Effector memory CD8-positive, alpha-beta T cell (primary cell): ENCODE data around the gene AP2A1.

ENCODE experiments used
- ATAC-seq: fragments of 150-1000 bp; cut with Tn5 transposase; replicated peaks from 2 replicates; pipeline ENCODE4 v1.10.0; 2021; ENCODE audit warnings: mild to moderate bottlenecking, moderate library complexity
- DNase-seq, 3 experiments: peaks; one replicate each; pipeline ENCODE4 v3.0.0; 2021
- H3K27ac Mint-ChIP-seq, 2 donors: one replicate each; pipeline ENCODE4 v1.8.0; 2022; ENCODE audit warnings: mild to moderate bottlenecking in 2 of 2, mixed read lengths in 2 of 2, moderate library complexity in 2 of 2
- H3K27me3 Mint-ChIP-seq, 2 donors: one replicate each; pipeline ENCODE4 v1.8.0; 2022; ENCODE audit warnings: mixed read lengths in 2 of 2
- H3K36me3 Mint-ChIP-seq: one replicate; pipeline ENCODE4 v1.8.0; 2022; ENCODE audit warnings: mild to moderate bottlenecking, moderate library complexity, mixed read lengths; ENCODE audit not compliant: insufficient read depth
- H3K4me1 Mint-ChIP-seq, 2 donors: one replicate each; pipeline ENCODE4 v1.8.0; 2022; ENCODE audit warnings: low read depth in 2 of 2, mixed read lengths in 2 of 2
- H3K4me3 Mint-ChIP-seq, 2 donors: one replicate each; pipeline ENCODE4 v1.8.0; 2022; ENCODE audit warnings: mild to moderate bottlenecking in 2 of 2, mixed read lengths in 2 of 2, moderate library complexity in 2 of 2
- H3K9me3 Mint-ChIP-seq, 2 donors: one replicate each; pipeline ENCODE4 v1.8.0; 2022; ENCODE audit warnings: mixed read lengths in 2 of 2

The AP2A1 gene

DNA sequence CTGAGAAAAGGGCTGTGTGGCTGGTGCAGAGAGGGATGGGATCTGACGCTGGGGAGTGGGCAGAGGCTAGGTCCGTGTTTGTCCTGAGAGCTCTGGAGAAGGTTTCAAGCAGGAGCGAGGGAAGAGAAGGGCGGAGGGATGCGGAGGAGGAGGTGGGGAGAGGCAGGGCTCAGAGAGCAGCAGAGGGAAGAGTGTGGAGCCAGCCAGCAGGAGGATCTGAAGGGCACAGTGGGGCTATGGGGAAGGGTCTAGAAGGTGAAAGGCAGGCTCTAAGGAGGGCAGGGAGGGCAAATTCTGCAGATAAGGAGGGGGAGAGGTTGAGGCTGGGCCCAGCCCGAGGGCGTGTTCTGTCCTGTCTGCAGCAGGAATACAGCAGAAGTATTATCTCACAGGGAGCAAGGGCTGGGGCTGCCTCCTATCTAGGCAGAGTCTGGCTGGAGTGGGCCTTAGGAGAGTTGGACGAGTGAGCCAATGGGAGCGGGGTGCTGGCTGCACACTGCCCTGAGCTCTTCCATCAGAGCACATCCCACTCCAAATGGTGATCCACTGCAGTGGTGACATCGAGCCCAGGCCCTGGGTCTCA is 6.1 kb downstream of the AP2A1 start:
- Mint-ChIP-seq H3K27me3 (no peaks in the 10 kb centered on the region), H3K4me1 (peaks cover 32 to 34% of the 10 kb centered on the region in 2 donors), H3K9me3 (no peaks in the 10 kb centered on the region), H3K36me3 (peaks cover 25% of the 10 kb centered on the region), H3K4me3 (no peak overlapping the region), H3K27ac (no peak overlapping the region)
- ATAC-seq: no peak
- DNase-seq: no peak

DNA sequence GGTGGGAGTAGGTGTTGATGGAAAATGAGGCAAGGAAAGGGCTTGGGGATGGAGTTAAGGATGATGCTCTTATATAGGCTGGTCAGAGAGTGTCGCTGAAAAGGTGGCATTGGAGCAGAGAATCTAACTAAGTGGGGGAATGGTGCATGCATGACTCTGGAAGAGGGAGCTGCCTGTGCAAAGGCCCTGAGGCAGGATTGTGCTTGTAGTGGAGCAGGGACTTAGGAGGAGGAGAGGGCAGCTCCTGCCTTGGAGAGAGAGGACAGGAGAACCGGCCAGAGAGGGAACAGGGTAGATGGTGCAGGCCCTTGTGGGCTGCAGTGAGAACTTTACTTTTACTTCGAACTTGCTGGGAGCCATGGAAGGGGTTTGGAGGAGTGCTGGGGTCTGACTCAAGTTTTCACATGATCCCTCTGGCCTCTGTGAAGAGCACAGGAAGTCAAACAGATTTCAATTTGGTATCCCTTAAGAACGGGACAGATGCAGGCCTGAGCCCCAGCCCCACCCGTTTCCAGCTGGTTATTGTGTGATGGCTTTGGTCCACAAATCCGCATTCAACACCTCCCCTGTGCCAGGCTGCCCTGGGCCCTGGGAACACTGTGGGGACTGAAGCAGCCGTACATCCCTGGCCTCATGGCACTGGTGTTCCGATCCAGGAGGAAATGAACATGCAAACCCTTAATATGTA is 7.0 kb downstream of the AP2A1 start:
- DNase-seq: no peak
- H3K27me3 Mint-ChIP-seq: no peaks in the 10 kb centered on the region
- no peak overlapping the region for H3K4me3 Mint-ChIP-seq
- H3K4me1 Mint-ChIP-seq: peaks cover 25 to 27% of the 10 kb centered on the region in 2 donors
- H3K9me3 Mint-ChIP-seq: no peaks in the 10 kb centered on the region
- H3K36me3 Mint-ChIP-seq: peaks cover 24% of the 10 kb centered on the region
- no peak for ATAC-seq
- no peak overlapping the region for H3K27ac Mint-ChIP-seq

DNA sequence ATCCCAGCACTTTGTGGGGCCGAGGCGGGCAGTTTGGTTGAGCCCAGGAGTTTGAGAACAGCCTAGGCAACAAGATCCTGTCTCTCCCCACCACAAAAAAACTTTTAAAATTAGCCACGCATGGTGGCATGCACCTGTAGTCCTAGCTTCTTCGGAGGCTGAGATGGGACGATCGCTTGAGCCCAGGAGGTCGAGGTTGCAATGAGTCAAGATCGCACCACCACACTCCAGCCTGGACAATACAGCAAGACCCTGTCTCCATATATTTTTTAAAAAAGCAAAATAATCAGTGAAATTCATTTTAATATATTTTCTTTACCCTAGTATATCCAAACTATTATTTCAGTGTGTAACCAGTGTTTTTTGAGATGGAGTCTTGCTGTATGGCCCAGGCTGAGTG is 8.2 kb downstream of the AP2A1 start:
- H3K9me3 Mint-ChIP-seq: no peaks in the 10 kb centered on the region
- H3K4me3 Mint-ChIP-seq: no peak overlapping the region
- peaks cover 22 to 26% of the 10 kb centered on the region in 2 donors for H3K4me1 Mint-ChIP-seq
- H3K27ac Mint-ChIP-seq: no peak overlapping the region
- DNase-seq: no peak
- ATAC-seq: no peak
- H3K36me3 Mint-ChIP-seq: peaks cover 27% of the 10 kb centered on the region
- no peaks in the 10 kb centered on the region for H3K27me3 Mint-ChIP-seq

DNA sequence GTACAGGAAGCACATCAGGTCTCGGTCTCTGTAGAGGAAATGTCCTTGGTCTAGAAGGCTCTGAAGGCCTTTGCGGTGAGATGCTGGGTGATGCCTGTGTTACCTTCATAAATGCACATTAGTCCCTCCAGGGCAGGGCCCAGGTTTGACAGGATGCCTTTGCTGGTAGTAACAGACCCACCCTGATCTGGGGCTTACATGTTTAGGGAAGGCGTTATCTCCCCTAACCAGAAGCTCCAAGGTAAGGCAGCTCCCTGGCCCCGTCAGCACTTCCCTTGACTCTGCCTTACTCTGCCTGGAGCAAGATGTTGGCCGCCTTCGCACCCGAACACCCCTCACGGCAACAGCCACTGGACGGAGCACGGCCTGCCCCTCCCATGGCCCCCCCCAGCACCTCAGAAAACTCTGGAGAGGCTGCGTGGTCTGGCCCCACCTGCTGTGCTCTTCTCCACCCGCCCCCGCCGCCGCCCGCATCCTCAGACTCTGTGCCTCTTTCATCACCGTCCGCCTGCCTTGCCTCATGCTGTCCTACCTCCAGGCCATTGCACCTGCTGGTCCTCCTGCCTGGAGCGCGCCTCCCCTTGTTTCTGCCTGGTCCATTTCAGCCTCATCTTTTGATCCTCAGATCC is 9.1 kb downstream of the AP2A1 start:
- peaks cover 29% of the 10 kb centered on the region for H3K36me3 Mint-ChIP-seq
- peak overlapping the region; percentile 17 to 54 for H3K27ac Mint-ChIP-seq
- H3K9me3 Mint-ChIP-seq: no peaks in the 10 kb centered on the region
- peaks cover 26 to 34% of the 10 kb centered on the region in 2 donors for H3K4me1 Mint-ChIP-seq
- DNase-seq (no peak), ATAC-seq (no peak)
- no peaks in the 10 kb centered on the region for H3K27me3 Mint-ChIP-seq
- H3K4me3 Mint-ChIP-seq: no peak overlapping the region

DNA sequence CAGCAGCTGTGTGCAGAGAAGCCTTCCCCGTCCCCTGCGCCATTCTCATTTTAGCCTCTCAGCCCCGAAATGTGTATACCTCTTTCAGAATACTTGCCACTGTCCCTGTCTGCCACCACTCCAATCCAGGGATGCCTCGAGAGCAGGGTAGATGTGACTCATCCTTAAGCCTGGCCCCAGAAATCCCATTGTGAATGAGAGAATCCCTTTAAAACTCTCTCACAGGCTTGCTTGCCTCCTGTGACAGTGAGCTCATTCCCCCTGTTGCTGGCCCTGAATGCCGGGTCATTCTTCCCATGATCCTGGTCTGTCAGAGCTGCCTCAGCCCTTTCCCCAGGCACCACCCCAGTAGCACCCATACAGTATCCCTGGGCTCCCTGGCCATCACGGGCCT is 9.6 kb downstream of the AP2A1 start:
- Mint-ChIP-seq H3K27ac (peak overlapping the region in 1 of 2 donors; percentile 17), H3K36me3 (peaks cover 29% of the 10 kb centered on the region), H3K27me3 (no peaks in the 10 kb centered on the region), H3K4me3 (no peak overlapping the region), H3K9me3 (no peaks in the 10 kb centered on the region), H3K4me1 (peaks cover 29 to 37% of the 10 kb centered on the region in 2 donors)
- DNase-seq (no peak), ATAC-seq (no peak)

DNA sequence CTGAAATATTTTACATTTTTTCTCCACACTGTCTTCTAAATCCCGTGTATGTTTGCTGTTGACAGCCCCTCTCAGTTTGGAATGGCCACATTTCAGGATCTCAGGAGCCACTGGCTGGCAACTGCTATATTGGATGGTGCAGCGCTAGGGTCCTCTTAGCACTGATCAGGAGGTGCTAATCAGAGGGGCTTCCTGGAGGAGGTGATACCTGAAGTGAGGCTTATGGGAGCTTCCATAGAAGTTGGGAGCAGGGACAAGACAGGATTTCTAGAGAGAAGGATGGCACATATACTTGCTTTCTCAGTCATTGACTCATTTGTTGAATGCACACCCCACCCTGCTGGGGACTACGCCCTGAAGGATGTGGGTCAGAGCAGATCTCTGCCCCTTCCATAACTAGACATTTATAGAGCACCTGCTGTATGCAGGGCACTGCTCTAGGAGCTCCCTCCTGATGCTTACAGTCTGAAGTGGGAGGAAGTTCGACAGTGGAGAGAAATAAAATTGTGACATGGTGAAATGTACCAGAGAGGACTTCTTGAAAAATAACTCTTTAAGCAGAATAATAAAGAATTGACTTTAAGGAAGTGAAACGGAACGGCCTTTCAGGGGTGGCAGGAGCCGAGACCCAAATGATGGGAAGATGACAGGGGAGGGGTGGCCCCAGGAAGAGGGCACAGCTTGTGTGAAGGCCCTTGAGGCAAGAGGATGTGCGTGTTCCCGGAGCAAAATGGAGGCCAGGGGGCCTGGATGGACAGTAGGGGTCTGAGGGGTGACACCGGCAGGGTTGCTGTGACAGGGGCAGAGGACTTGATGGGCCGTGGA is 13.1 kb downstream of the AP2A1 start:
- Mint-ChIP-seq H3K36me3 (peaks cover 33% of the 10 kb centered on the region), H3K27ac (peak overlapping the region; percentile 78 to 91), H3K4me3 (peak overlapping the region; percentile 16 to 51), H3K4me1 (peaks cover 16 to 21% of the 10 kb centered on the region in 2 donors), H3K27me3 (no peaks in the 10 kb centered on the region), H3K9me3 (no peaks in the 10 kb centered on the region)
- no peak for DNase-seq
- no peak for ATAC-seq

DNA sequence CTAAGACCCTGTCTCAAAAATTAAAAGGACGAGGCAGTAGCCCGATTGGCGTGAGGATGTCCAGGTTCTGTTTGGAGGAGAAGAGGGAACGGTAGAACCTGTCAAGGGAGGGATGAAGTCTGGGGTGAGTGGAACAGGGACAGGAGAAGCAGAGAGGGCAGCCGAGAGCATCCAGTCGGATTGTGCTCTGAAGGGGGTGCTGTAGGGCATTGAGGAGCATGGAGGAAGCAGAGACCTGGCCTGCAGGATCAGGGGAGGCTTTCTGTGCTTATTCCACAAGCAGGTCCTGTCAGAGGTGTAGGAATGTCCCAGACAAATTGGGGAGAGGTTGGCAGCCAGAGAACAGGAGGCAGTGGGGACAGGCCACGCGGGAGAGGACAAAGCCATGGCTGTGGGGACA is 14.1 kb downstream of the AP2A1 start:
- peak overlapping the region; percentile 78 to 91 for H3K27ac Mint-ChIP-seq
- no peaks in the 10 kb centered on the region for H3K27me3 Mint-ChIP-seq
- peaks cover 16 to 25% of the 10 kb centered on the region in 2 donors for H3K4me1 Mint-ChIP-seq
- no peak for ATAC-seq
- DNase-seq: no peak
- no peak overlapping the region for H3K4me3 Mint-ChIP-seq
- peaks cover 36% of the 10 kb centered on the region for H3K36me3 Mint-ChIP-seq
- no peaks in the 10 kb centered on the region for H3K9me3 Mint-ChIP-seq

DNA sequence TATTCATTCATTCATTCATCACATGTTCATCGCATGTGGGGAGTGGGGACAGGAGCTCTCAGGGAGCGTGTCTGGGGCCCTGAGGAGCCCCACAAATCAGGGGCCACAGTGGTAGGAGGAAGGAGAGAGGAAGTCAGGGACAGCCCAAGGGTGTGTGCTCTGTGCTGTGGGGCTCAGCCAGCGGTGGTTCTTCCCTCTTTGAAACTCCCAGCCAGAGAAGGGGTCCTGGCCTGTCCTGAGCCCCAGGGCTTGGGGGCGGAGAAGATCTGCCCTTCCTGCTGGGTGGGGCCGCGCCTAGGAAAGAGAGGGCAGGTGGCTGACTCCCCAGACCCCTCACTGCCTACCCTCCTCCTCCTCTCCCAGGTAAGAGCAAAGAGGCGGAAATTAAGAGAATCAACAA is 14.6 kb downstream of the AP2A1 start:
- Mint-ChIP-seq H3K27me3 (no peaks in the 10 kb centered on the region), H3K4me3 (no peak overlapping the region), H3K27ac (peak overlapping the region in 1 of 2 donors; percentile 44), H3K4me1 (peaks cover 14 to 22% of the 10 kb centered on the region in 2 donors), H3K36me3 (peaks cover 42% of the 10 kb centered on the region), H3K9me3 (no peaks in the 10 kb centered on the region)
- no peak for DNase-seq
- no peak for ATAC-seq

DNA sequence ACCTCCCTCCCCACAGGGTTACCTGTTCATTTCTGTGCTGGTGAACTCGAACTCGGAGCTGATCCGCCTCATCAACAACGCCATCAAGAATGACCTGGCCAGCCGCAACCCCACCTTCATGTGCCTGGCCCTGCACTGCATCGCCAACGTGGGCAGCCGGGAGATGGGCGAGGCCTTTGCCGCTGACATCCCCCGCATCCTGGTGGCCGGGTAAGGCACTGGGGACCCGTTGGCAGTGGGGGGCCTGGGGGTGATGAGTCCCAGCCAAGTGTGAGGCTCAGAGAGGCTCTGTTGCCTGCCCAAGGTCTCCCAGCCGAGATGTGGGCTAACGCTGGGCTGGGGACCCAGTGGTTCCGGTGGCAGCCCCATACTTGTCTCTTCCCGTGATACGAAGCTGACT is 15.7 kb downstream of the AP2A1 start:
- Mint-ChIP-seq H3K4me3 (no peak overlapping the region), H3K27ac (peak overlapping the region in 1 of 2 donors; percentile 44)

DNA sequence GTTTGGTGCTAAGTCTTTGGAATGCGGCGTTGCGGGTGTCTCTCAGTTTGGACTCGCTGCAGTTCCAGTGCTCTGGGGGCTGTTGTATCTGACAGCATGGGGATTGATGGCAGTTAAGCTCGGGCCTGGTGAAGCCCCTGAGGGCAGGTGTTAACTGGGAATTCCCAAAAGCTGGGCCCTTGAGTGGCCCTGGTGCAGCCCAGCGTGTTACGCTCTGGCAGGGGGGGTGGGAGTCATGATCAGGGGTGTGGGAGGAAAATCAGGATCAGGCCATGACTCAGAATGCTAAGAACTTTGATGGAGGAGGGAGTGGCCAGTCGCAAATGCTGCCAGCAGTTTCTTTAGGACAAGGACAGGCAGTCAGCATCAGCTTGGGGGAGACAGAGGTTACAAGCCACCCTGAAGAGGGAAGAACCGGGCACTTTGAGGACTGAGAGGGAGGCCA is 19.6 kb downstream of the AP2A1 start:
- no peak for DNase-seq
- no peaks in the 10 kb centered on the region for H3K9me3 Mint-ChIP-seq
- H3K4me1 Mint-ChIP-seq: peaks cover 11 to 13% of the 10 kb centered on the region in 2 donors
- H3K36me3 Mint-ChIP-seq: peaks cover 40% of the 10 kb centered on the region
- H3K27me3 Mint-ChIP-seq: no peaks in the 10 kb centered on the region
- no peak for ATAC-seq
- no peak overlapping the region for H3K4me3 Mint-ChIP-seq
- no peak overlapping the region for H3K27ac Mint-ChIP-seq

More for the DNA sequence above, 15.7 kb downstream of the AP2A1 start:
- ATAC-seq (no peak), DNase-seq (no peak)
- peaks cover 37% of the 10 kb centered on the region for H3K36me3 Mint-ChIP-seq
- H3K4me1 Mint-ChIP-seq: peaks cover 16 to 20% of the 10 kb centered on the region in 2 donors
- no peaks in the 10 kb centered on the region for H3K9me3 Mint-ChIP-seq
- no peaks in the 10 kb centered on the region for H3K27me3 Mint-ChIP-seq

DNA sequence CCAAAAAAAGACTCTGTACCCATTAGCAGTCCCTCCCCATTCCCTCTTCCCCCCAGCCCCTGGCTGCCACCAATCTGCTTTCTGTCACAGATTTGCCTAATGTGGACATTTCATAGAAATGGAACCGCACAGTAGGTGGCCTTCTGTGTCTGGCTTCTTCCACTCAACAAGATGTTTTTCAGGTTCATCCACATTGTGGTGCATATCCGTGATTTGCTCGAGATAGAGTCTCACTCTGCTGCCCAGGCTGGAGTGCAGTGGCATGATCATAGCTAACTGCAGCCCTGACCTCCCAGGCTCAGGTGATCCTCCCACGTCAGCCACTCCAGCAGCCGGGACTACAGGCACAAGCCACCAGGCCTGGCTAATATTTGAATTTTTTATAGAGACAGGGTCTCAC is 20.9 kb downstream of the AP2A1 start:
- DNase-seq (no peak), ATAC-seq (no peak)
- H3K36me3 Mint-ChIP-seq: peaks cover 38% of the 10 kb centered on the region
- peaks cover 11 to 13% of the 10 kb centered on the region in 2 donors for H3K4me1 Mint-ChIP-seq
- H3K27ac Mint-ChIP-seq: peak overlapping the region in 1 of 2 donors; percentile 80
- H3K9me3 Mint-ChIP-seq: no peaks in the 10 kb centered on the region
- H3K27me3 Mint-ChIP-seq: no peaks in the 10 kb centered on the region
- no peak overlapping the region for H3K4me3 Mint-ChIP-seq

DNA sequence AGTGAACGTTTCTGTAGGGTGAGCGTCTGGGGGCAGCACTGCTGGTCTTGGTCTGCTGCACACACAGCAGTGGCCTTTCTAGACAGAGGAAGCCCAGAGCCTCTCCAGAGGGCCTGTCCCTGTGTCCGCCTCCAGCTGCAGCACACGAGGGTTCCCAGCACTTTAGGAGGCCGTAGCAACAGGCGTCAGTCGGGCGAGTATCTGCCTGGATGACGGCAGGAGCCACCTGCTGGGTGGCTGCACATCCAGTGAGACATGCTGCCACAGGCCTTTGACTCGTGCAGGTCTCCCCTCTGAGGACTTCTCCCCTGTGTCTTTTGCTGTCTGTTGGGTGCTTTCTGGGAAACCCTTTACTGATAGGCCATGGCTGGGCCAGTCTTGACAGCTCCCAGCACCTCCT is 22.1 kb downstream of the AP2A1 start:
- Mint-ChIP-seq H3K9me3 (no peaks in the 10 kb centered on the region), H3K36me3 (peaks cover 42% of the 10 kb centered on the region), H3K4me3 (no peak overlapping the region), H3K27ac (no peak overlapping the region), H3K4me1 (peaks cover 11 to 16% of the 10 kb centered on the region in 2 donors), H3K27me3 (no peaks in the 10 kb centered on the region)
- no peak for ATAC-seq
- no peak for DNase-seq

DNA sequence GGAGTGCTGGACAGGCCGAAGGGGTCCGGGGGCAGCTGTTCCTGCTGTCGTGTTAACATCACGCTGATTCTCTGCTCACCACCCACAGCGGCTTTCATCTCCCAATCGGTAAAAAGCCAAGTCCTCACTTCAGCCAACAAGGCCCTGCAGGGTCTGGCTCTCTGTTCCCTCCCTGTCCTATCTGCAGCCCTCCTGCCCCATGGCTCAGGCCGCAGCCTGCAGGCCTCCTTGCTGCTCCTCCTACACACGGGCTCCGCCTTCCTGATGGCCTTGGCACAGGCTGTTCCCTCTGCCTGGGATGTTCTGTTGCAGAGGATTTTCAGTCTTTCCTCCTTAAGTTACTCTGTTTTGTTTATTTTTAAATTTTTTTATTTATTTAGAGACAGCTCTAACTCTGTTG is 24.1 kb downstream of the AP2A1 start:
- H3K4me3 Mint-ChIP-seq: no peak overlapping the region
- no peak for DNase-seq
- H3K9me3 Mint-ChIP-seq: no peaks in the 10 kb centered on the region
- H3K27ac Mint-ChIP-seq: peak overlapping the region in 1 of 2 donors; percentile 42
- no peak for ATAC-seq
- no peaks in the 10 kb centered on the region for H3K27me3 Mint-ChIP-seq
- peaks cover 11 to 12% of the 10 kb centered on the region in 2 donors for H3K4me1 Mint-ChIP-seq
- peaks cover 59% of the 10 kb centered on the region for H3K36me3 Mint-ChIP-seq
